Measurements from ENCODE around the gene ELFN2. TPM values are rescaled to one million over a fixed set of nuclear protein-coding genes. Genes with fewer than 3 reads are reported as not detected.

ELFN2 gene
- total RNA-seq, 2 experiments from 2014 or later = 0.05 to 0.08 TPM

DNA sequence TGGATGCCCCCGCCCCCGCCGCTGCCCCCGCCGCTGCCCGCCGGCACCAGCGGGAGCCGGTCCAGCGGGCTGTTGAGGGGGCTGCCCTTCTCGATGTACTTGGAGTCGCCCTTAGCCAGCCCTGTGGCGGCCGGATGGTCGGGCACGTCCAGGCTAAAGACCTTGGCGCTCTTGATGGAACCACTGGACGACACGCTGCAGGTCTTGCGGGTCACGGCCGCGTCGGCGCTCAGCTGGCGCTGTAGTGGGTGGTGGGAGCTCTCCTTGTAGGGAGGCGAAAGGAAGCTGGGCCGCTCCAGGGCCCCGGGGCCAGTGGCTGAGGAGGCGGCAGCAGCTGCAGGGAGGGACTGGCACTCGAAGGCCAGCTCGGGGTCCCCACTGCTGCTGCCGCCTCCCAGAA is 53.8 kb downstream of the ELFN2 start:
- Mint-ChIP-seq H3K4me3 (no peak overlapping the region), H3K27me3 (ENCODE audit: low read depth) (peaks cover 9% of the 10 kb centered on the region), H3K9me3 (ENCODE audit: insufficient read depth) (no peaks in the 10 kb centered on the region), H3K4me1 (ENCODE audit: low read depth) (no peaks in the 10 kb centered on the region), H3K27ac (no peak overlapping the region), H3K36me3 (ENCODE audit: low read depth) (no peaks in the 10 kb centered on the region)
- POLR2A ChIA-PET = no interaction called here
- CTCF ChIA-PET = no interaction called here
- ATAC-seq = no peak
- no peak for DNase-seq

- H3K27me3 Mint-ChIP-seq (ENCODE audit: low read depth) = peaks cover 5% of the 10 kb centered on the region
- no peaks in the 10 kb centered on the region for H3K4me1 Mint-ChIP-seq (ENCODE audit: low read depth)
- no peaks in the 10 kb centered on the region for H3K9me3 Mint-ChIP-seq (ENCODE audit: insufficient read depth)
- no peaks in the 10 kb centered on the region for H3K36me3 Mint-ChIP-seq (ENCODE audit: low read depth)
- no peak overlapping the region for H3K4me3 Mint-ChIP-seq
- ChIA-PET CTCF (no interaction called here), POLR2A (no interaction called here)
- DNase-seq = no peak
- H3K27ac Mint-ChIP-seq = no peak overlapping the region
- ATAC-seq = no peak
These were observed 55.4 kb downstream of the ELFN2 start for GRCh38 chr22:37371911-37372310.

GRCh38 chr22:37371491-37371890 is 55.8 kb downstream of the ELFN2 start:
- ChIA-PET CTCF (no interaction called here), POLR2A (no interaction called here)
- Mint-ChIP-seq H3K9me3 (ENCODE audit: insufficient read depth) (no peaks in the 10 kb centered on the region), H3K4me1 (ENCODE audit: low read depth) (no peaks in the 10 kb centered on the region), H3K27ac (no peak overlapping the region), H3K4me3 (no peak overlapping the region), H3K36me3 (ENCODE audit: low read depth) (no peaks in the 10 kb centered on the region), H3K27me3 (ENCODE audit: low read depth) (peaks cover 4% of the 10 kb centered on the region)
- DNase-seq (no peak), ATAC-seq (no peak)

GRCh38 chr22:37370306-37370979 is 56.8 kb downstream of the ELFN2 start:
- ATAC-seq (no peak), DNase-seq (no peak)
- Mint-ChIP-seq H3K27me3 (ENCODE audit: low read depth) (no peaks in the 10 kb centered on the region), H3K27ac (no peak overlapping the region), H3K4me1 (ENCODE audit: low read depth) (no peaks in the 10 kb centered on the region), H3K9me3 (ENCODE audit: insufficient read depth) (no peaks in the 10 kb centered on the region), H3K36me3 (ENCODE audit: low read depth) (no peaks in the 10 kb centered on the region), H3K4me3 (no peak overlapping the region)
- POLR2A ChIA-PET = no interaction called here
- CTCF ChIA-PET = no interaction called here

DNA sequence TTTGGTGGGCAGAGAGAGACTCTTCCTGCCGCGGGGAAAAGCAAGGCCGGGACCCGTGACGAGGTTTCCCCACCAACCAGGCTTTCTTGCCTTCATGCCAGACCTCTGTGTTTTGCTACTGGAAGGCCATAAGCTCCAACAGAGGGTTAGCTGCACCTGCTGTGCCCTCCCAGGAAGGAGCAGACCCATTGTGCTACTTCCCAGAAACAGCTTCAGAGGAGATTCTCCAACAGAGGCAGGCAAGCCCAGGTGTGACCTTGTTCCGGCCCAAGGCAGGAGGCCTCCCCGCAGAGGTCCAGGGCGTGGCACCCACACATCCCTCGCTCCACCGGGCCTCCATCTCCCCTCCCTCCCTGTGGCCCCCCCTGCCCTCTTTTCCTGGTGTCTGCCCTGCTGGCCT is 57.8 kb downstream of the ELFN2 start:
- H3K27ac Mint-ChIP-seq = no peak overlapping the region
- H3K4me3 Mint-ChIP-seq = no peak overlapping the region
- DNase-seq (no peak), ATAC-seq (no peak)
- ChIA-PET CTCF (interaction anchor here (1.0 kb wide), 1 partner anchor 9 kb away, joined by 3 read pairs; no protein-coding TSS in a partner anchor), POLR2A (no interaction called here)
- H3K9me3 Mint-ChIP-seq (ENCODE audit: insufficient read depth) = no peaks in the 10 kb centered on the region
- no peaks in the 10 kb centered on the region for H3K36me3 Mint-ChIP-seq (ENCODE audit: low read depth)
- H3K27me3 Mint-ChIP-seq (ENCODE audit: low read depth) = no peaks in the 10 kb centered on the region
- H3K4me1 Mint-ChIP-seq (ENCODE audit: low read depth) = no peaks in the 10 kb centered on the region

DNA sequence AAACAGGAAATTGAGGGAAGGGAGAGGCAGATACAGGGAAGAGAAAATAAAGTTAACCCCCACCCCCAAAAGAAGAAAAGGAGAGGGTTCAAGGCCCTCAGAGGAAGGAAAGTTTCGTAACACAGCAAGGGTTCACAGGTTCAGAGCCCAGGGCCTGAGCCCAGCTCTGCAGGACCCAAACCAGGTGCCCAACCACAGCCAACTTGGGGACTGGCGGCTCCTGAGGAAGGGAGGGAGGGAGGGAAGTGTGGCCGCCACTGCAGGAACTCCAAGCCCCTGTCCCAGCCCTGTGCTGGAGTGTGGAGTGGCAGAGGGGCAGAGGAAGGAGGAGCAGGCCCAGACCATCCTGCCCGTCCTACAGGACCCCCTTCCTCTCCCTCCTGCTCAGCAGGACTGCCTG is 59.2 kb downstream of the ELFN2 start:
- ATAC-seq (no peak), DNase-seq (no peak)
- POLR2A ChIA-PET = no interaction called here
- H3K27ac Mint-ChIP-seq = no peak overlapping the region
- no peak overlapping the region for H3K4me3 Mint-ChIP-seq
- no peaks in the 10 kb centered on the region for H3K4me1 Mint-ChIP-seq (ENCODE audit: low read depth)
- H3K27me3 Mint-ChIP-seq (ENCODE audit: low read depth) = peaks cover 2% of the 10 kb centered on the region
- no peaks in the 10 kb centered on the region for H3K9me3 Mint-ChIP-seq (ENCODE audit: insufficient read depth)
- CTCF ChIA-PET = no interaction called here
- H3K36me3 Mint-ChIP-seq (ENCODE audit: low read depth) = no peaks in the 10 kb centered on the region

- Mint-ChIP-seq H3K27me3 (ENCODE audit: low read depth) (peaks cover 2% of the 10 kb centered on the region), H3K36me3 (ENCODE audit: low read depth) (no peaks in the 10 kb centered on the region), H3K9me3 (ENCODE audit: insufficient read depth) (no peaks in the 10 kb centered on the region), H3K4me1 (ENCODE audit: low read depth) (no peaks in the 10 kb centered on the region), H3K4me3 (no peak overlapping the region), H3K27ac (no peak overlapping the region)
- ATAC-seq = no peak
- no peak for DNase-seq
- POLR2A ChIA-PET = no interaction called here
- CTCF ChIA-PET = no interaction called here
These were observed 60.7 kb downstream of the ELFN2 start for GRCh38 chr22:37366601-37367000.

- Mint-ChIP-seq H3K27me3 (ENCODE audit: low read depth) (peaks cover 2% of the 10 kb centered on the region), H3K27ac (no peak overlapping the region), H3K4me3 (no peak overlapping the region), H3K4me1 (ENCODE audit: low read depth) (peaks cover 4% of the 10 kb centered on the region), H3K36me3 (ENCODE audit: low read depth) (no peaks in the 10 kb centered on the region), H3K9me3 (ENCODE audit: insufficient read depth) (no peaks in the 10 kb centered on the region)
- no peak for ATAC-seq
- no peak for DNase-seq
- POLR2A ChIA-PET = no interaction called here
- CTCF ChIA-PET = no interaction called here
These were observed 61.3 kb downstream of the ELFN2 start for GRCh38 chr22:37365950-37366349.

DNA sequence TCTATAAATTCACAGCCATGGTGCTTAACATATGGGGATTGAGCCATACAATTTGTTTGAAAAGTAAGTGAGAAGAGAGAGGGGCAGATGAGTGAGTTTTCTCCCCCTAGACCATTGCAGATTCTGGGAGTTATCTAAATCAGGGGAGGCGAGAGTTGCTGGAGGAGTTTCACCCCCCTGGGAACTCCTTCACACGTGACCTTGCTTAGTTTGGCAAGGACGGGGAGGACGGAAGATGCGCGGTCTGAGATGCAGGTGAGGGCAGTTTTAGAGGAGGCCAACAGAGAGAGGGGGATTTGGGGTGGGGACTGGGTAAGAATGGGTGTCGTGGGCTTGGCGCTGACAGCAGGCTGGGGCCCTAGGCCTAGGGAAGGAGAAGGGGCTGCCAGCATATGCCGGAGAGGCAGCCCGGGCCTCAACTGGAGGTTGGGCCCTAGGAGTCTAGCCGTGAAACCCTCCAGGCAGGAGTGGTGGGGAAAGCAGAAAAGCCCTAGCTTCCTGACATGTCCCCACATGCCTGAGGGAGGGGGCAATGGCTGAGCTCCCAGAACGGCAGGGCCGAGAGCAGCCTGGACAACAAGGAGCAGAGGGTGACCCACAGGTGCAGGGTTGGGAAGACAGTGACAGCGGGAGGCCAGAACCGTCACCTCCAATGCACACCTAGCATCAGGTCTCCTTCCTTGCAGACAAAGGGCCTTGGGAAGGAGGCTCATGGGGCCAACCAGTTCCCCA is 63.9 kb downstream of the ELFN2 start:
- ATAC-seq (no peak), DNase-seq (no peak)
- Mint-ChIP-seq H3K36me3 (ENCODE audit: low read depth) (no peaks in the 10 kb centered on the region), H3K4me1 (ENCODE audit: low read depth) (peaks cover 4% of the 10 kb centered on the region), H3K27ac (peak overlapping the region; percentile 22), H3K9me3 (ENCODE audit: insufficient read depth) (no peaks in the 10 kb centered on the region), H3K4me3 (no peak overlapping the region), H3K27me3 (ENCODE audit: low read depth) (peaks cover 2% of the 10 kb centered on the region)
- ChIA-PET CTCF (no interaction called here), POLR2A (interaction anchor here (0.5 kb wide), 1 partner anchor 217 kb away, joined by 3 read pairs; no protein-coding TSS in a partner anchor)

GRCh38 chr22:37362621-37363020 is 64.7 kb downstream of the ELFN2 start:
- ATAC-seq (no peak), DNase-seq (no peak)
- Mint-ChIP-seq H3K4me1 (ENCODE audit: low read depth) (peaks cover 4% of the 10 kb centered on the region), H3K4me3 (no peak overlapping the region), H3K27me3 (ENCODE audit: low read depth) (peaks cover 2% of the 10 kb centered on the region), H3K36me3 (ENCODE audit: low read depth) (no peaks in the 10 kb centered on the region), H3K9me3 (ENCODE audit: insufficient read depth) (no peaks in the 10 kb centered on the region), H3K27ac (no peak overlapping the region)
- ChIA-PET CTCF (no interaction called here), POLR2A (interaction anchor here (0.5 kb wide), 1 partner anchor 216 kb away, joined by 3 read pairs; no protein-coding TSS in a partner anchor)

DNA sequence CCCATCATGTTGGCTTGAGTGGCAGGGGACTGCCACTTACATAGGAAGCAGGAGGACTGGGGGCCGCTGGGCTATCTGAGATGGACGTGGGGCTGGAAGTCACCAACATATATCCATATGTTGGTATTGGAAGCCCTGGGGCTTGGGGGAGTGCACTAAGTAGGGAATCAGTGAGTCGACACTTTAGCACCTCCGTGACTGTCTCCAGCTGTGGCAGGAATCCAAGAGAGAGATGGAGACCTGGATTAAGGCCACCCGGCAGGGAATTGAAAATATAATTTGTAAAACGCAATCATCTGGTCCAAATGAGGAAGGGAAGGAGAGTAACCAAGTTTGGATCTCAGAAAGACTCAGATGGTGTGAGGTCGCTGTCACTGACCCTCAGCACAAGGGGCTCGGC is 68.4 kb downstream of the ELFN2 start:
- Mint-ChIP-seq H3K4me3 (no peak overlapping the region), H3K9me3 (ENCODE audit: insufficient read depth) (no peaks in the 10 kb centered on the region), H3K36me3 (ENCODE audit: low read depth) (no peaks in the 10 kb centered on the region), H3K27me3 (ENCODE audit: low read depth) (peaks cover 2% of the 10 kb centered on the region), H3K27ac (no peak overlapping the region), H3K4me1 (ENCODE audit: low read depth) (peaks cover 4% of the 10 kb centered on the region)
- CTCF ChIA-PET = no interaction called here
- POLR2A ChIA-PET = interaction anchor here (0.6 kb wide), 1 partner anchor 20 kb away, joined by 3 read pairs; no protein-coding TSS in a partner anchor
- DNase-seq (no peak), ATAC-seq (no peak)

DNA sequence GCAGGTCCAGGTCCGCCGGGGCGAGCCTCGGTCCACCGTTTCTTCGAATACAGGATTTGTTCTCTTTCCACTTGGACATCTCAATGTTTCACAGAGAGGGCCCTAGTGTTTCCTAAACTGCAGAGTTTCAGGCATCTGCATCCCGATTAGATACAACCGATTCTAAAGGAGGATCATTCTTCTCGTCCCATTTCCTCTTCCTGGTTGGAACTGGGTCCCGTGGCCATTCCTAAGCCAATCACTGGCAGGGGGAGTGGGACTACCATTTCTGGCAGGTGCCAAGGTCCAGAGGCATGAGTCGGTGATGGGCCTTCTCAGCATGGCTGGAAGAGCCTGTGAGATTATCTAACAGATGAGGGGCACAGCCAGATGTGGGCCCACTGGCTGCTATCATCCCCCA is 68.9 kb downstream of the ELFN2 start:
- DNase-seq (no peak), ATAC-seq (no peak)
- Mint-ChIP-seq H3K27ac (no peak overlapping the region), H3K27me3 (ENCODE audit: low read depth) (peaks cover 2% of the 10 kb centered on the region), H3K4me1 (ENCODE audit: low read depth) (peaks cover 4% of the 10 kb centered on the region), H3K4me3 (no peak overlapping the region), H3K9me3 (ENCODE audit: insufficient read depth) (no peaks in the 10 kb centered on the region), H3K36me3 (ENCODE audit: low read depth) (no peaks in the 10 kb centered on the region)
- CTCF ChIA-PET = no interaction called here
- POLR2A ChIA-PET = no interaction called here
